Endothelial cell (in vitro differentiated cells): ENCODE results near the gene HS6ST3. TPM values are rescaled to one million over a fixed set of nuclear protein-coding genes. Genes with fewer than 3 reads are reported as not detected.

Experiments used
- DNase-seq: peaks from one replicate; pipeline ENCODE4 v3.0.0; 2021; ENCODE audit warnings: low spot score
- H3K27ac Mint-ChIP-seq: one replicate; pipeline ENCODE4 v1.8.0; 2021; ENCODE audit warnings: mixed read lengths, inconsistent platforms; ENCODE audit not compliant: unreplicated experiment
- H3K27me3 Mint-ChIP-seq: one replicate; pipeline ENCODE4 v1.8.0; 2021; ENCODE audit warnings: mild to moderate bottlenecking, moderate library complexity, mixed read lengths, inconsistent platforms; ENCODE audit not compliant: unreplicated experiment
- H3K36me3 Mint-ChIP-seq: one replicate; pipeline ENCODE4 v1.8.0; 2021; ENCODE audit warnings: mild to moderate bottlenecking, low read depth, mixed read lengths, inconsistent platforms; ENCODE audit not compliant: unreplicated experiment
- H3K4me1 Mint-ChIP-seq: one replicate; pipeline ENCODE4 v1.8.0; 2021; ENCODE audit warnings: mild to moderate bottlenecking, mixed read lengths, inconsistent platforms; ENCODE audit not compliant: unreplicated experiment
- H3K4me3 Mint-ChIP-seq: one replicate; pipeline ENCODE4 v1.8.0; 2021; ENCODE audit warnings: mild to moderate bottlenecking, mixed read lengths, inconsistent platforms; ENCODE audit not compliant: unreplicated experiment
- H3K9me3 Mint-ChIP-seq: one replicate; pipeline ENCODE4 v1.8.0; 2021; ENCODE audit warnings: mixed read lengths, inconsistent platforms; ENCODE audit not compliant: unreplicated experiment
- CTCF ChIP-seq: fragments of 200-600 bp; sonication (generic); IDR thresholded peaks from one replicate; pipeline ENCODE4 v1.5.0; 2021; ENCODE audit warnings: antibody characterized with exemption; ENCODE audit not compliant: unreplicated experiment
- total RNA-seq: library from RNA; stranded (reverse); fragmentation: NEBNext Ultra II Directional; extraction: Animal tissue kit (Norgen Biotek cat#: 25700); gene quantifications from one replicate; pipeline ENCODE4 v1.2.1, GENCODE V29; 2021; ENCODE audit not compliant: unreplicated experiment

Gene HS6ST3
- total RNA-seq, 1 donor from 2014 or later = 1.9 TPM

GRCh38 chr13:96475103-96475502, 385.2 kb downstream of the HS6ST3 start:
- H3K4me1 Mint-ChIP-seq = peaks cover 12% of the 10 kb centered on the region

GRCh38 chr13:96481482-96481881, 391.6 kb downstream of the HS6ST3 start:
- Mint-ChIP-seq H3K27me3 (no peaks in the 10 kb centered on the region), H3K4me1 (no peaks in the 10 kb centered on the region), H3K27ac (no peak overlapping the region), H3K4me3 (no peak overlapping the region), H3K36me3 (no peaks in the 10 kb centered on the region), H3K9me3 (no peaks in the 10 kb centered on the region)
- TF ChIP-seq CTCF = no peak
- DNase-seq = no peak

More at GRCh38 chr13:96475103-96475502, 385.2 kb downstream of the HS6ST3 start:
- no peak overlapping the region for H3K4me3 Mint-ChIP-seq
- no peak overlapping the region for H3K27ac Mint-ChIP-seq
- TF ChIP-seq CTCF = no peak
- H3K27me3 Mint-ChIP-seq = no peaks in the 10 kb centered on the region
- no peak for DNase-seq
- no peaks in the 10 kb centered on the region for H3K9me3 Mint-ChIP-seq
- no peaks in the 10 kb centered on the region for H3K36me3 Mint-ChIP-seq

GRCh38 chr13:96490496-96490989, 400.6 kb downstream of the HS6ST3 start:
- no peak for DNase-seq
- Mint-ChIP-seq H3K36me3 (no peaks in the 10 kb centered on the region), H3K27ac (no peak overlapping the region), H3K4me1 (peaks cover 11% of the 10 kb centered on the region), H3K4me3 (no peak overlapping the region), H3K9me3 (no peaks in the 10 kb centered on the region), H3K27me3 (peaks cover 3% of the 10 kb centered on the region)
- TF ChIP-seq CTCF = no peak

- H3K36me3 Mint-ChIP-seq = no peaks in the 10 kb centered on the region
- no peak for TF ChIP-seq CTCF
- H3K4me3 Mint-ChIP-seq = no peak overlapping the region
- no peaks in the 10 kb centered on the region for H3K9me3 Mint-ChIP-seq
- peaks cover 11% of the 10 kb centered on the region for H3K4me1 Mint-ChIP-seq
- peaks cover 3% of the 10 kb centered on the region for H3K27me3 Mint-ChIP-seq
- no peak for DNase-seq
- H3K27ac Mint-ChIP-seq = no peak overlapping the region
These were observed 401.2 kb downstream of the HS6ST3 start for GRCh38 chr13:96491103-96491502.

GRCh38 chr13:96492766-96493165, 402.9 kb downstream of the HS6ST3 start:
- no peaks in the 10 kb centered on the region for H3K9me3 Mint-ChIP-seq
- H3K4me3 Mint-ChIP-seq = no peak overlapping the region
- peaks cover 3% of the 10 kb centered on the region for H3K27me3 Mint-ChIP-seq
- H3K4me1 Mint-ChIP-seq = peaks cover 11% of the 10 kb centered on the region
- H3K27ac Mint-ChIP-seq = no peak overlapping the region
- TF ChIP-seq CTCF = no peak
- no peaks in the 10 kb centered on the region for H3K36me3 Mint-ChIP-seq
- no peak for DNase-seq
